Measurements from ENCODE around the gene CMA1.
"Not testable (repeated sequence)": the region's sequence is repeated elsewhere in the genome, so short reads cannot be mapped to it uniquely, and the experiment has no call there.

The CMA1 gene, protein sequence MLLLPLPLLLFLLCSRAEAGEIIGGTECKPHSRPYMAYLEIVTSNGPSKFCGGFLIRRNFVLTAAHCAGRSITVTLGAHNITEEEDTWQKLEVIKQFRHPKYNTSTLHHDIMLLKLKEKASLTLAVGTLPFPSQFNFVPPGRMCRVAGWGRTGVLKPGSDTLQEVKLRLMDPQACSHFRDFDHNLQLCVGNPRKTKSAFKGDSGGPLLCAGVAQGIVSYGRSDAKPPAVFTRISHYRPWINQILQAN

DNA sequence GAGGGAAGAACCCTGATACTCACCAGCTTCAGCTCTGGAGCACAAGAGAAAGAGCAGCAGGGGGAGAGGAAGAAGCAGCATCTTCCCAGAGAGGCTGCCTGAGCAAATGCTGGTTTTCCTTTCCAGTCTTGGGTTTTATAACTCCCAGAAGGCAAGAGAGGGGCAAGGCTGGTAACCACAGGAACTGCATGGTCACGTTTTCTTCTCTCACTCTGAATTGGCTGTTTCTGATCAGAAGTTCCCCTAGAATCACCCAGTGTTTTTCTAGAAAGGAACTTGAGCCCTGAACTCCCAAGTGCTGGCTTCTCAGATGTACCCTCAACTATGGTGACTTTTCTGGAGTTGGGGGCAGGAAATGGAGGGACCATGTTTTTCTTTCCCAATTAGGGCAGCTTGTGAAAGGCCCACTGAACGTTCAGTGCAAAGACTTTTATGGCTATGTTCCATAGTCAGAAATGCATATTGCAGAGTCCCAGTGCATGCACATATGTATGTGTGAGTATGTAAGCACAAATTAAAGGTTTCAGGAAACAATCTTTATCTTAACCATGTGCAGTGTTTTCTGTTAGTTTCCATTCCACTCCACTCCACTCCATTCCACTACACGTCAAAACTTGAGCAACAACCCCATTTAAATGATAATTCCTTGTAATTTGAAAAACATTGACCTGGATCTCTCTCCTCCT is at the start of gene CMA1:
Gene CMA1 (minus strand): TSS at position 111 of the 686 bp plus-strand sequence. CDS start 30 bp downstream, at position 81.
- DNase-seq (ENCODE audit: low read depth): no peak

DNA sequence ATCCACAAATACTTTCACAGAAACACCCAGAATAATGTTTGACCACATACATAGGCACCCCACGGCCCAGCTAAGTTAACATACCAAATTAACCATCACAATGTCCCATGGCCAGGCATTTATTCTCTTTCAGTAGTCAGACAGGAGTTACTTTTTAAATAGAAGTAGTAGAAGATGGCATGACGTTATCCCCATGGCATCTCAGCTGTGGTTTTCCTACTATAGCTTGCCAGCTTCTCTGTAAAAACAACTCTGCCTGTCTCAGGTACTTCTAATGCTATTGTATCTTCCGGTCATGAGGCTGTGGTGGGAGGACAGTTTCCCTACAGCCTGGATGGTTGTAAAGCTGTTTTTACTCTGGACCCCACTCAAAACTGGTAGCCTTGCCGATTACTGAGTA is 48.7 kb upstream of the CMA1 start:
- no peak for DNase-seq (ENCODE audit: low read depth)

DNA sequence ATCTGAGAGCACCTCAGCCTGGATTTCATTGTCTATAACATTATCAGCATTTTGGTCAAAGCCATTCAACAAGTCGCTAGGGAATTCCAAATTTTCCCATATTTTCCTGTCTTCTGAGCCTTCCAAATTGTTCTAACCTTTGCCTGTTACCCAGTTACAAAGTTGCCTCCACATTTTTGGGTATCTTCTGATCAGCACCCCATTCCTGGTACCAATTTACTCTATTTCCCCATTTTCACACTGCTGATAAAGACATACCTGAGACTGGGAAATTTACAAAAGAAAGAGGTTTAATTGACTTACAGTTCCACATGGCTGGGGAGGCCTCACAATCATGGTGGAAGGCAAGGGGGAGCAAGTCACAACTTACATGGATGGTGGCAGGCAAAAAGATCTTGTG is 41.0 kb upstream of the CMA1 start:
- DNase-seq (ENCODE audit: low read depth): not testable (repeated sequence)

DNA sequence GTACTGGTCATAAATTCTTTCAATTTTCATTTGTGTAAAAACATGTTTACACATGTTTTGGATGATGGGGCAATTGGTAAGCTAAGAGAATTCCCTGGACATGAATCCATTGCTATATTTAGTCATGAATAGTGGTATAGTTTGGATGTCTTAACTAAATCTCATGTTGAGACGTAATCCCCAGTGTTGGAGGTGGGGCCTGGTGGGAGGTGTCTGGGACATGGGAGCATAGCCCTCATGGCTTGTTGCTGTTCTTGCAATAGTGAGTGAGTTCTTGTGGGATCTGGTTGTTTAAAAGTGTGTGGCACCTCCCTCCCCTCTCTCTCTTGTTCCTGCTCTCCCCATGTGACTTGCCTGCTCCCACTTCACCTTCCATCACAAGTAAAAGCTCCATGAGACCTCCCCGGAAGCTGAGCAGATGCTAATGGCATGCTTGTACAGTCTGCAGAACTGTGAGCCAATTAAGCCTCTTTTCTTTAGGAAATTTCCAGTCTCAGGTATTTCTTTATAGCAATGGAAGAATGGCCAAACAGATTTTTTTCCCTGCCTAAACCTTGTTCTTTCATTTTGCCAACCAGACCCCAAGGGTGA is 34.4 kb upstream of the CMA1 start:
- no peak for DNase-seq (ENCODE audit: low read depth)

DNA sequence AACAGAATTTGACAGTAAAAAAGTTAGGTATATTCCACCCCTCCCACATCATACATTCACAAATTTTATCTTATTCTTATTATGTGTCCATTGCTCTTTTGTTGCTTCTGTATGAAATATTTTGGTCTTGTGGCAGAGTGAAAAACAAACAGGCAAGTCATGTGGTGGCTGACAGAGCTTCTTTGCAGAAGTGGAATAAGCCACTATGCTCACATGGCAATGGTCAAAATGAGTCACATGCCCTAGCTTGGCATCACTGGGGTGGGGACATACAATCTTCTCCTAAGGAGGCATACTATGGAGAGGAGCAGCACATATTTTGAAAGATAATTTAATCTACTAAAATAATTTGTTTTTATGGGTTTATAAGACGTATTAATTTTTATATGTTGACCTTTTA is 27.7 kb upstream of the CMA1 start:
- DNase-seq (ENCODE audit: low read depth): no peak

DNA sequence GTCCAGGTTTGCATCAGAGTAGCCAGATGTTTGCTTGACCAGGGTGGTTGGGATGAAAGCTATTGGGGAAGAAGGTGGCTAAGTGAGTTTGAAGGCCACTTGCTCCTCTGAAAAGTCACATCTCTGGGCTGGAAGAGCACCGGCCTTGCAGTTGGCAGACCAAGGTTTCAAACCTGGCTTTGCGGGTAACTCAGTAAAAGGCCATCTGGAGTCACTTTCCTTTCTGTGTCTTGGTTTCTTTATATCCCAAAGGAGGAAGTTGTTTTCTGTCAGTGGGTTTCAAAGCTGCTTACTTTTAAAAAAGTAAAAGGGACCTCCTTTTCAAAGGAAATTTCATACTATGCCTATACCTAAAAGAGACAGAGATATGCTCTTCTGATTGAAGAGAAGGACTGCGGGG is 26.2 kb upstream of the CMA1 start:
- DNase-seq (ENCODE audit: low read depth): no peak

DNA sequence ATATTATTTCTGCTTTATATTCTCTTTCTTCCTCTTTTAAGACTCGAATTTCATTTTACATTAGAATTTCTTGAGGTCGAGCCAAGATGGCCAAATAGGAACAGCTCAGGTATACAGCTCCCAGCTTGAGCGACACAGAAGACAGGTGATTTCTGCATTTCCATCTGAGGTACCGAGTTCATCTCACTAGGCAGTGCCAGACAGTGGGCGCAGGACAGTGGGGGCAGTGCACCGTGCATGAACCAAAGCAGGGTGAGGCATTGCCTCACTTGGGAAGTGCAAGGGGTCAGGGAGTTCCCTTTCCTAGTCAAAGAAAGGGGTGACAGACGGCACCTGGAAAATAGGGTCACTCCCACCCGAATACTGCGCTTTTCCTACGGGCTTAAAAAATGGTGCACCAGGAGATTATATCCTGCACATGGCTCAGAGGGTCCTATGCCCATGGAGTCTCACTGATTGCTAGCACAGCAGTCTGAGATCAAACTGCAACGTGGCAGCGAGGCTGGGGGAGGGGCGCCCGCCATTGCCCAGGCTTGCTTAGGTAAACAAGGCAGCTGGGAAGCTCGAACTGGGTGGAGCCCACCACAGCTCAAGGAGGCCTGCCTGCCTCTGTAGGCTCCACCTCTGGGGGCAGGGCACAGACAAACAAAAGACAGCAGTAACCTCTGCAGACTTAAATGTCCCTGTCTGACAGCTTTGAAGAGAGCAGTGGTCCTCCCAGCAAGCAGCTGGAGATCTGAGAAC is 18.0 kb upstream of the CMA1 start:
- DNase-seq (ENCODE audit: low read depth): not testable (repeated sequence)

DNA sequence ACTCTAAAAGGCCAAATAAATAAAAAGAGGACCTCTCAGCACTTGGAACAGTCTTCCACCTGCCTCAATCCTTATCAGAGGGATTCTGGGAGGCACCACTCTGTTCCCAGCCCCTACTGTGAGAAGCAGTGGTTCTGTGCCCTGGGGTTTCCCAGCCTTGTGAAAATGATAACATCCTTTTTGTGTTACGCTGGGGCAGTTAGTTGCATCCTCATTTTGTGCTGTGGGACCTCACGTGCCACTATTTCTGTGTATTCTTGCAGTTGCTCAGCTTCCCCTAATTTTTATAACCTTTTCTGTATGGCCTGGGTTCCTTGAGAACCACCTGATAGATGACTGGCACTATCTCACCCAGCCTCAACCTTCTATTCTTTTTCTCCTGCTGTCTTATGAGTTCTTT is 10.8 kb upstream of the CMA1 start:
- DNase-seq (ENCODE audit: low read depth): no peak

DNA sequence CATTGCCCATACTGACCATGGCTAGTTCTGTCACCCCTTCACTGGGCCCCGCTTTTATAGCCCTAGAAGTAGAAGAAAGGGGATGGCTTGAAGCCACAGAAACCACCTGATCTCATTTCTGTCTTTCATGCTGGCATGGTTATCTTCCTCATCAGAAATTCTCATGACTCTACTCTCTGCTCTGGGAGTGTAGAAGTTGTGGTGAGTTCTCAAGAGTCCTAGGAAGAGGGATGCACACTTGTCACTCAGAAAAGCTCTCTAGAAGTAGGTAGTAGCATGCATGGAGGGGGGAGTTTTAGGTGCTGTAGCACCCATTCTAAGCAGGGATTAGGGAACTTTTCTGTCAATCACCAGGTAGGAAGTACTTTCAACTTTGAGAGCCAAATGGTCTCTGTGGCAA is 6.1 kb upstream of the CMA1 start:
- DNase-seq (ENCODE audit: low read depth): no peak

DNA sequence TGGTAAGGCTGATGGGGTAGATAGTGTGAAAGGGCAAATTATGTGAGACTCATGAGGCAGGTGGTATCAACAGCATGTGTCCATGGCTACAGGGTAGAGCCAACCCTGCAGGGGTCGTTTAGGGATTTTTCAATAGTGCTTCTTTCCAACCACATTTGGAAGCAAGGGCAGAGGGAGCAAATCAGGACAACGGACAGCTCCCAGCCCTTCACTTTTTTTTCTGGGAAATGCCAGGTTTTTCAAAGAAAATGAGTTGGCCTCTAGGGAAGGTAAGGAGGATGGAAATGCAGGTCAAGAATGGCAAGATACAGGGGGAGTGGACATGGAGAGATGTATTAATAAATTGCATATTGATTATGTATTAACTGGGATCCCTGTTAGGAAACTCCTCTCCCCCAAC is 4.9 kb upstream of the CMA1 start:
- DNase-seq (ENCODE audit: low read depth): no peak

DNA sequence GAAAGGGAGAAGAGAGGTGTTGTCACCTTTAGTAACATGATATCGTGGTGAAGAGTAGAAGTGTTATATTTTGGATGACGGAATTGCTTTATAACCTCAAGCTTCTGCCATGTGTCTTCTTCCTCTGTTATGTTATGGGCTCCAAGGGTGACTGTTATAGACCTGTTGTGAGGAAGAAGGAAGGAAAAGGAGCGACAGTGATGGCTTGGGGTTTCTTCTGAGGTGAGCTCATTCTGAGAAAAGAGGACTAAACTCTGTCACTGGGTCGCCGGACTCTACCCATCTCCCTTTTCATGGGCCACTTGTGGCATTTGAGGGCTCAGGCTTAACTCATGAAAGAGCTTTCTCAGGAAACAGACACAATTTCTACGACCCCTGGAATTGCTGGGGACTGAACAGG is 1.6 kb downstream of the CMA1 start:
- DNase-seq (ENCODE audit: low read depth): no peak

DNA sequence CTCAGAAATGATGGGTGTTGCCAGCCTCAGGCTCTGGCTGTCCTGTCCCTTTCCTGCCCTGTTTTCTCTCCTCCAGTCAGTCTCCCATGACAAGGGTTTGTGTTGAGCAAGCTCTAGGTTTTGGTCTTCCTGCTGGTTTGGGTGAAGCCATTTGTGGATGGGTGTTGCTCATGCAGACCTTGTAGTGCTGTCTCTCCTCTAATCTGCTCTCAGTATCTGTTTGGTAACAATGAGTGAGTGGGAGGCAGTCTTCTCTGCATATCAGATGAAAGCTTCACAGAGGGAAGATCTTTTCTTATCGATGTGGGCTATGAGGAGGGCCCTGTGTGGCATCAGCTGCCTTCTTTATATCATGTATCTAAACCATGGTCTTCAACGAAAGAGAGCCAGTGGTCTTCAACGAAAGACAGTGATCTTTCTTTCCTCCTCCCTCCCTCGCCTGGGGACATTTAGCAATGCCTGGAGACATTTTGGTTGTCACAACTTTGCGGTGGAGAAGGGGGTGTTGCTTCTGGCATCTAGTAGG is 3.6 kb downstream of the CMA1 start:
- DNase-seq (ENCODE audit: low read depth): no peak

DNA sequence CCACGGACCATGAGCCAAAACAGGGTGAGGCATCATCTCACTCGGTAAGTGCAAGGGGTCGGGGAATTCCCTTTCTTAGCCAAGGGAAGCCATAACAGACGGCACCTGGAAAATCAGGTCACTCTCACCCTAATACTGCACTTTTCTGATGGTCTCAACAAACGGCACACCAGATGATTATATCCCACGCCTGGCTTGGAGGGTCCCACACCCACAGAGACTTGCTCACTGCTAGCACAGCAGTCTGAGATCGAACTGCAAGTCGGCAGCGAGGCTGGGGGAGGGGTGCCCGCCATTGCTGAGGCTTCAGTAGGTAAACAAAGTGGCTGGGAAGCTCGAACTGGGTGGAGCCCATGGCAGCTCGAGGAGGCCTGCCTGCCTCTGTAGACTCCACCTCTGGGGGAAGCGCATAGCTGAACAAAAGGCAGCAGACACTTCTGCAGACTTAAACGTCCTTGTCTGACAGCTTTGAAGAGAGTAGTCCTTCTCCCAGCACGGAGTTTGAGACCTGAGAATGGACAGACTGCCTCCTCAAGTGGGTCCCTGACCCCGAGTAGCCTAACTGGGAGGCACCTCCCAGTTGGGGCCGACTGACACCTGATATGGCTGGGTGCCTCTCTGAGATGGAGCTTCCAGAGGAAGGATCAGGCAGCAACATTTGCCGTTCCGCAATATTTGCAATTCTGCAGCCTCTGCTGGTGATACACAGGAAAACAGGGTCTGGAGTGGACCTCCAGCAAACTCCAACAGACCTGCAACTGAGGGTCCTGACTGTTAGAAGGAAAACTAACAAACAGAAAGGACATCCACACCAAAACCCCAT is 16.3 kb downstream of the CMA1 start:
- not testable (repeated sequence) for DNase-seq (ENCODE audit: low read depth)

DNA sequence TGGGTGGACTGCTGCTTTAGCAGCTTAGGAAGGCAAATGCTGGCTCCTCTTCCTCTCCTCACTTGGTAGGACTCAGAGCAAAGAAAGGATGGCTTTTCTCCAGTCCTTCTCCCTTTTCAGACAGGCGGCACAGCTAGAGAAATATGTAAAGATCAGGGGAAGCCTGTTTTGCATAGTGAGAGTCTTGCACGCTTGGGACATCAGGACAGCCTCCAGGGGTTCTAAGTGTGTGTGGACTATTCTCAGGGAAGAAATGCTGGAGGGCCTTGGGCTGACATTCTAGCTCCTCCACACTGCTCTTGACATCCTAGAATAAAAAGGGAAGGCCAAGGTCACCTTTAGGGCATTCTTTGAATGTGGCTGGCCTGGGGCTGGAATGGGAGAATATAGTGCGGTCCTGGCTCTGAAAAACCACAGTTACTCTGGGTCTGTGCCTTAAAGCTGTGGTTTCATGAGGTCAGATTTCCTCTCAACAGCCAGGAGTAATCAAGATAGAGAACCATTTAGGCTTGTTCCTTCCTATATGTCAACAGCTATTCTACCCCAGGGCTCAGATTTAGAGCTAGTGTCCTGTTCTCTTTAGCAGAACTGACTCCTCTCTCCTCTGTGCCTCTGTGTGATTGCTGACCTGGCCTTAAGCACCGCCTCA is 24.3 kb downstream of the CMA1 start:
- no peak for DNase-seq (ENCODE audit: low read depth)

DNA sequence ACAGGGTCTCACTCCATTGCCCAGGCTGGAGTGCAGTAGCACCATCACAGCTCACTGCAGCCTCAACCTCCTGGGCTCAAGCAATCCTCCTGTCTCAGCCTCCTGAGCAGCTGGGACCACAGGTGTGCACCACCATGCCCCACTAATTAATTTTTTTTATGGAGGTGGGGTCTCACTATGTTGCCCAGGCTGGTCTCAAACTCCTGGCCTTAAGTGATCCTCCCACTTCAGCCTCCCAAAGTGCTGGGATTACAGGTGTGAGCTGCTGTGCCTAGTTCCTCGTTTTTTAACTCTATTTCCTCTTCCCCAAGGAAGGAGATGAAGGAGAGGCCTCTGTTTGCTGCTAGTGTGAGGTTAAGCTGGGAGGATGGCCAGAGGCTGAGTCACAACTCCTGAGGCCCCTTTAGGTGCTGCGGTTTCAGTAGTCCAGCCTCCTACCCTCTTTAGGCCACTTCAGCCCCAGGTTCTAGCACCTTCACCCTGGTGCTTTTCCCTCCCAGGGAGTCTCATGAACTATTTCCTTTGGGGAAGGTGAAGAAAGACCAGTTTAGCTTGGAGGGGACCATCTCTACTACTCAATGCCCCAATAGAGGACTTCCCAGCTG is 25.3 kb downstream of the CMA1 start:
- DNase-seq (ENCODE audit: low read depth): not testable (repeated sequence)

DNA sequence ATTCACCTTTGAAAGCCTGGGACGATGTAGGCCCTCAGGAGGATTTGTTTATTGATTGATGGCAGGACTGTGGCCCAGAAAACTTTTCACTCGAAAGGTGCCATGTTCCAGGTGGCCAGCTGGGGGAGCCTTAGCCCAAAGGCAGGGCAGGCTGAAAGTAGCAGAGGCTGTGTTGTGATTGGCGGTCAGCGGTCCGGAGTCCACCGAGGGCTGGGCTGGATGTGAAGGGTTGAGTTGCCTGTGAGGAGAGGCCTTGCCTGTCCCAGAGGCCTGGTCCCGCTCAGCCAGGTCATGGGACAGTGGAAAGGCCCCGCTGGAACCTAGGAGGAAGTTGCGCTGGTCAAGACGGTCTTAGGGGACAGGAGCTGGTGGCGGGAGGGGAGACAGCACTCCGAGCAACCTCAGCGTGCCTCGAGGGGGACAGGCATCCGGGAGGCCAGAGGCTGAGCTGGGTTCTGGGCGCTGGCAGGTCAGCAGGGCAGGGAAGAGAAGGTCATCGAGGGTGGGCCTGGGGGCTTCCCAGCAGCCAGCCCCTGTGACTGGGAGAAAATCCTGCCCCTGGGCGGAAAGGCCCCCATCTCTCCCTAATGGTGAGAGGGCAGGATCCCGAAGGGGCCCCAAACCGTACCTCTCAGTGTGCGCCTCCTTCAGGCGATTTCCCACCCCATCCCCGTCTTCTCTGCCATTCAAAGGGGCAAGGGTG is 26.3 kb downstream of the CMA1 start:
- peak; percentile 22 for DNase-seq (ENCODE audit: low read depth)

DNA sequence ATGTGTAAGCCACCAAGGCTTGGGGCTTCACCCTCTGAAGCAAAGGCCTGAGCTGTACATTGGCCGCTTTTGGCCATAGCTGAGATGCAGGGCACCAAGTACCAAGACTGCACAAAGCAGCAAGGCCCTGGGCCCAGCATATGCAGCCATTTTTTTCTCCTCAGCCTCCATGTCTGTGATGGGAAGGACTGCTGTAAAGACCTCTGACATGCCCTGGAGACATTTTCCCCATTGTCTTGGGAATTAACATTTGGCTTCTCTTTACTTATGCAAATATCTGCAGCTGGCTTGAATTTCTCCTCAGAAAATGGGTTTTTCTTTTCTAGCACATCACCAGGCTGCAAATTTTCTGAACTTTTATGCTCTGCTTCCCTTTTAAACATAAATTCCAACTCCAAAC is 28.1 kb downstream of the CMA1 start:
- not testable (repeated sequence) for DNase-seq (ENCODE audit: low read depth)

DNA sequence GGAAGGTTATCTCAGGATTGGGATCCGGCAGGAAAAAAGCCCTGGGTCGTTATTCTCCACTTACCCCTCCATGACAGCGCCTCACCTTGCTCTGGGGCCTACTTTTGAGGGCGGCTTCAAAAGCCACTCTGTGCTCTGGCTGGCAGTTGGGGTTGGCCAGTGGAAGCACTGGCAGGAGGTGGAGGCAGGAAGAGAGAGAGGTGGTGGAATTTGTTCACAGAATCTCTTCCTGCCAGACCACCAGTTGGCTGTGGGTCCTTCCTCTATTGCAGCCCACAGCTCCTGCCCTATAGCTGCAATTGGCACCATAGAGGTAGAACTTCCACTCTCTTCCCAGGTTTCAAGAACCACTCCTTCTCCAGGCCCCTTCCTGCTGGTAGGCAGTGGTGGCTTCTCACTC is 32.8 kb downstream of the CMA1 start:
- no peak for DNase-seq (ENCODE audit: low read depth)

DNA sequence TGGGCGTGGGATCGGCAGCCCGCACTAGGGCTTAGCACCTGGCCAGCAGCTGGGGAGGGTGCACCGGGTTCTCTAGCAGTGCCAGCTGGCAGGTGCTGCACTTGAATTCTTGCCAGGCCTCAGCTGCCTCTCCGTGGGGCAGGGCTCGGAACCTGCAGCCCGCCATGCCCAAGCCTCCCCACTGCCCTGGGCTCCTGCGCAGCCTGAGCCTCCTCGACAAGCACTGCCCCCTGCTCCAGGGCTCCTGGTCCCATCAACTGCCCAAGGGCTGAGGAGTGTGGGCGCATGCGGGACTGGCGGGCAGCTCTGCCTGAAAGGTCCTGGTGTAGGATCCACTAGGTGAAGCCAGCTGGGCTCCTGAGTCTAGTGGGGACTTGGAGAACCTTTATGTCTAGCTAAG is 34.9 kb downstream of the CMA1 start:
- no peak for DNase-seq (ENCODE audit: low read depth)

DNA sequence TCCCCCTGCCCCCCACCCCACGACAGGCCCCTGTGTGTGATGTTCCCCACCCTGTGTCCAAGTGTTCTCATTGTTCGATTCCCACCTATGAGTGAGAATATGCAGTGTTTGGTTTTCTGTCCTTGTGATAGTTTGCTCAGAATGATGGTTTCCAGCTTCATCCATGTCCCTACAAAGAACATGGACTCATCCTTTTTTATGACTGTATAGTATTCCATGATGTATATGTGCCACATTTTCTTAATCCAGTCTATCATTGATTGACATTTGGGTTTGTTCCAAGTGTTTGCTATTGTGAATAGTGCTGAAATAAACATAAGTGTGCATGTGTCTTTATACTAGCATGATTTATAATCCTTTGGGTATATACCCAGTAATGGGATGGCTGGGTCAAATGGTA is 37.6 kb downstream of the CMA1 start:
- not testable (repeated sequence) for DNase-seq (ENCODE audit: low read depth)

Measured in activated T-cell treated with anti-CD3 and anti-CD28 coated beads for 1 hour (primary cell).